ENCODE results near the gene HOXA11. TPM values are rescaled to one million over a fixed set of nuclear protein-coding genes. Genes with fewer than 3 reads are reported as not detected.

Gene HOXA11
- total and polyA plus RNA-seq, 12 donors = 0.13 to 3.0 (median 1.2) TPM; not detected in 2

GRCh38 chr7:27149842-27150567 is 35.0 kb downstream of the HOXA11 start:
- Histone ChIP-seq H3K4me3 (peak overlapping the region in 3 of 4 donors; percentile 27 to 63 (median 51)), H3K9me3 (replicated peaks in 1 of 3) (no peaks in the 10 kb centered on the region), H3K27me3 (no peaks in the 10 kb centered on the region), H3K4me1 (replicated peaks in 1 of 2) (peaks cover 6 to 33% of the 10 kb centered on the region in 2 donors), H3K36me3 (replicated peaks in 1 of 2) (peaks cover 0 to 5% of the 10 kb centered on the region in 2 donors), H3K27ac (peak overlapping the region; percentile 66 to 99 (median 93))
- peak in 5 of 7 donors; percentile 50 to 76 (median 61) for DNase-seq
- intact Hi-C loops (cut with DNase I) = no loop called here
- 15 to 32% (median 18%) methylated on average over 6 to 13 of the region's 13 CpGs for WGBS, 4 donors
- TF ChIP-seq CTCF (IDR thresholded peaks at IDR 0.05) = peak in 1 of 6 experiments; percentile 13
- TF ChIP-seq POLR2A (IDR thresholded peaks at IDR 0.05) = no peak

GRCh38 chr7:27148756-27149641 is 36.0 kb downstream of the HOXA11 start:
- no peaks in the 10 kb centered on the region for H3K27me3 ChIP-seq
- peak overlapping the region; percentile 70 to 99 (median 92) for H3K27ac ChIP-seq
- H3K36me3 ChIP-seq (replicated peaks in 1 of 2) = peaks cover 0 to 12% of the 10 kb centered on the region in 2 donors
- H3K4me3 ChIP-seq = peak overlapping the region in 3 of 4 donors; percentile 13 to 63 (median 38)
- TF ChIP-seq CTCF (IDR thresholded peaks at IDR 0.05) (no peak), POLR2A (IDR thresholded peaks at IDR 0.05) (peak; percentile 10 to 44)
- 12 to 27% (median 13%) methylated on average over 13 to 30 of the region's 30 CpGs for WGBS, 4 donors
- H3K4me1 ChIP-seq (replicated peaks in 1 of 2) = peaks cover 7 to 27% of the 10 kb centered on the region in 2 donors
- H3K9me3 ChIP-seq (replicated peaks in 1 of 3) = no peaks in the 10 kb centered on the region
- peak; percentile 58 to 82 (median 75) for DNase-seq
- intact Hi-C loops (cut with DNase I) = no loop called here

GRCh38 chr7:27148031-27148755 is 36.8 kb downstream of the HOXA11 start:
- peak; percentile 49 to 78 (median 62) for DNase-seq
- intact Hi-C loops (cut with DNase I) = no loop called here
- TF ChIP-seq POLR2A (IDR thresholded peaks at IDR 0.05) = peak; percentile 20 to 25
- no peak for TF ChIP-seq CTCF (IDR thresholded peaks at IDR 0.05)
- WGBS, 4 donors = 6 to 13% (median 8%) methylated on average over 13 to 28 of the region's 28 CpGs
- Histone ChIP-seq H3K4me3 (peak overlapping the region in 2 of 4 donors; percentile 38 to 63), H3K36me3 (replicated peaks in 1 of 2) (peaks cover 0 to 12% of the 10 kb centered on the region in 2 donors), H3K9me3 (replicated peaks in 1 of 3) (no peaks in the 10 kb centered on the region), H3K27me3 (no peaks in the 10 kb centered on the region), H3K4me1 (replicated peaks in 1 of 2) (peaks cover 9 to 27% of the 10 kb centered on the region in 2 donors), H3K27ac (peak overlapping the region; percentile 70 to 99 (median 92))

Measured in adrenal gland (tissue), 12 donors.